Upper lobe of left lung (tissue), 6 donors: Measurements from ENCODE around the gene ULK4. TPM values are rescaled to one million over a fixed set of nuclear protein-coding genes. Genes with fewer than 3 reads are reported as not detected.

Experiments used
- ATAC-seq, 2 donors: fragments of 200-7000 bp; cut with Tn5 transposase; one replicate each; pipeline ENCODE4 v1.9.1; 2022; ENCODE audit warnings: mild to moderate bottlenecking in 2 of 2, moderate library complexity in 2 of 2; ENCODE audit not compliant: low FRiP score in 2 of 2
- DNase-seq, 2 donors: peaks; one replicate each; pipeline ENCODE4 v3.0.0-alpha.2; 2019 to 2020
- H3K27ac ChIP-seq, 4 donors: fragments of 200-600 bp; sonication (generic); one replicate each; pipeline ENCODE4 v1.5.1; 2016 to 2019
- H3K27me3 ChIP-seq, 4 donors: fragments of 200-600 bp; sonication (generic); one replicate each; pipeline ENCODE4 v1.5.1; 2017 to 2019
- H3K36me3 ChIP-seq, 4 donors: fragments of 200-600 bp; sonication (generic); one replicate each; pipeline ENCODE4 v1.5.1; 2016 to 2019
- H3K4me1 ChIP-seq, 4 donors: fragments of 200-600 bp; sonication (generic); one replicate each; pipeline ENCODE4 v1.5.1; 2018 to 2019
- H3K4me3 ChIP-seq, 4 donors: fragments of 200-600 bp; sonication (generic); one replicate each; pipeline ENCODE4 v1.5.1; 2017 to 2019; ENCODE audit warnings: mild to moderate bottlenecking in 2 of 4, moderate library complexity in 1 of 4
- H3K9me3 ChIP-seq, 4 donors: fragments of 200-600 bp; sonication (generic); one replicate each; pipeline ENCODE4 v1.5.1; 2018 to 2019
- EP300 ChIP-seq, 4 donors: sonication (generic); formaldehyde crosslinking; IDR thresholded peaks; one replicate each; pipeline ENCODE4 v1.5.1; 2017; ENCODE audit warnings: antibody characterized with exemption in 4 of 4, control low read depth in 2 of 4
- POLR2A ChIP-seq, 4 donors: fragments of 450-650 bp; IDR thresholded peaks; one replicate each; pipeline ENCODE4 v1.5.1; 2016 to 2017; ENCODE audit warnings: antibody characterized with exemption in 4 of 4, mild to moderate bottlenecking in 2 of 4
- POLR2AphosphoS5 ChIP-seq, 2 donors: sonication (generic); formaldehyde crosslinking; IDR thresholded peaks; one replicate each; pipeline ENCODE4 v1.5.1; 2017; ENCODE audit warnings: antibody characterized with exemption in 2 of 2
- WGBS, 2 donors: methylation state at CpG; one replicate each; pipeline ENCODE4 v1.1.5; 2017 to 2018; 5-methylcytosine and 5-hydroxymethylcytosine counted together
- total RNA-seq, 6 donors: library from RNA; depleted of rRNA in 4 of 6; stranded (reverse); fragments of >200 nt in 4 of 6; gene quantifications; one replicate each; pipeline versions ENCODE4 v1.1.0 to v1.2.1, GENCODE V29; 2016 to 2021
- TF ChIP-seq, protein P1 (sequence below), 6 experiments: fragments of 450-650 bp in 4 of 6; fragments of 200-600 bp in 2 of 6; sonication (generic) in 2 of 6; IDR thresholded peaks; one replicate each; pipeline ENCODE4 v1.5.1; 2016 to 2019; ENCODE audit warnings: antibody characterized with exemption in 6 of 6
- donor health status: DM: no; HTN: no; CAD: no; lungs with moderate emphysema.
- donor health status: DM: no; HTN: yes; CAD: no; lungs with severe emphysema.

Gene ULK4
- total RNA-seq, 6 donors from 2014 or later: 9.4 to 76.5 (median 28.1) TPM

DNA sequence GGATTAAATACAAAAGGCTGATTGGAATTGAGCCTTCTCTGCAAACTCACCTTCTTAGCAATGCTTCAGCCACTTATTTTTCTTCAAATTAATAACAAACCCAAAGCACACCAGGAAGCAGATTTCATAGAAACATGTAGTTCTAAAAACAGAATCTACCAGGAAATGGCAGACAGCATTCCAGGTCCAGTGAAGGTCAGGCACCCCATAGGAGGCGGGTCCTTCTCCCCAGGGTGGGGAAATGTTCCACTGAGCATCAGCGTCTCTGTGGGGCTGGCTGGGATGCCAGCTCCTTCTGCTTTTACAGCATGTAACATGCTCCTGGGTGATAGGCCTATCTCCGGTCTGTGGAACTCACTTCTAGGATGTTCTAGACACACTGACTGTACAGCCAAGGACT, 713.4 kb downstream of the ULK4 start:
- no peak for TF ChIP-seq POLR2AphosphoS5 (IDR thresholded peaks at IDR 0.05)
- TF ChIP-seq, protein P1, sequence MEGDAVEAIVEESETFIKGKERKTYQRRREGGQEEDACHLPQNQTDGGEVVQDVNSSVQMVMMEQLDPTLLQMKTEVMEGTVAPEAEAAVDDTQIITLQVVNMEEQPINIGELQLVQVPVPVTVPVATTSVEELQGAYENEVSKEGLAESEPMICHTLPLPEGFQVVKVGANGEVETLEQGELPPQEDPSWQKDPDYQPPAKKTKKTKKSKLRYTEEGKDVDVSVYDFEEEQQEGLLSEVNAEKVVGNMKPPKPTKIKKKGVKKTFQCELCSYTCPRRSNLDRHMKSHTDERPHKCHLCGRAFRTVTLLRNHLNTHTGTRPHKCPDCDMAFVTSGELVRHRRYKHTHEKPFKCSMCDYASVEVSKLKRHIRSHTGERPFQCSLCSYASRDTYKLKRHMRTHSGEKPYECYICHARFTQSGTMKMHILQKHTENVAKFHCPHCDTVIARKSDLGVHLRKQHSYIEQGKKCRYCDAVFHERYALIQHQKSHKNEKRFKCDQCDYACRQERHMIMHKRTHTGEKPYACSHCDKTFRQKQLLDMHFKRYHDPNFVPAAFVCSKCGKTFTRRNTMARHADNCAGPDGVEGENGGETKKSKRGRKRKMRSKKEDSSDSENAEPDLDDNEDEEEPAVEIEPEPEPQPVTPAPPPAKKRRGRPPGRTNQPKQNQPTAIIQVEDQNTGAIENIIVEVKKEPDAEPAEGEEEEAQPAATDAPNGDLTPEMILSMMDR (IDR thresholded peaks at IDR 0.05): no peak
- TF ChIP-seq EP300 (IDR thresholded peaks at IDR 0.05): no peak
- no peak for TF ChIP-seq POLR2A (IDR thresholded peaks at IDR 0.05)
- 70 to 94% methylated on average over 2 to 3 of the region's 3 CpGs for WGBS, 2 donors

DNA sequence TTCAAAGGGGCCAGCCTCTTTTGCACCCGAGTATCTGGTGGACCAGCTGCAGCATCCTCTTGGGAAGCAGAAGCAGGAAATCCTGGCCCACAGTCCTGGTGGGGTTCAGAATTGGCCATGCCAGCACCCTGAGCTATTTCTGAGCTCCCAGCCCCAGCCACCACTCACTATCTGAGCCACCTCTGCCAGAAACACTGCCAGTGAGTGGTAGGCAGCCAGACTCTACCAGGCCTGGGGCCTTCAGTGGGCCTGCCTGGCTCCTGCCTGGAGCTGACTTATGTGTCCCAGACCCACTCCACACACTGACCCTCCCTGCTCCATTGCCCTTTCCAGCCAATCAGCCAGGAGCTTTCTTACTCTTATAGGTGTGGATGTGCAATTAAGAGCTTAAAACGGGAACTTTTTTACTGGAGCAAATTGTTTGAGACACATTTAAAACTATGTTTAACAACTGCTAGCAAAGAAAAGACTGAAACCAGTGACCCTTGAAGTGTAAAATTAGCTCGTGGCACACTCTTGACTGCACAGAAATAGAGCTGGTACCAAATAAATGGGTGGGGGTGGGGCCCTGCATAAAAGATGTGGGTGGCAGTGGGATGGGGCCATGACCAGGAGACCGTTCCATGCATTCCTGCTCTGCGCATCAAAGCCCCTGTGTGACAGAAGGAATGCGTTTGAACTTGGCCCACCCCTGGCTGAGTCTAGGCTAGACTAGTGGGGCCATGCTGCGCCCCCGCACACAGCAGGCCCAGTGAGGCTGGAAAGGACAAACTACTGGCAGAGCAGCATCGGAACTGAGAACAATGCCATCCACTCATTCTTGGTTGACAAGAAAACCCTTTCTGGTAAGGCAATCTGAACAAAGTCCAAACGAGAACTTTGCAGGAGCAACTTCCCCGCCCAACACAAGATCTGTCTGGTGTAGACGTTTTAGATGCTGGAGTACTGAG, 714.6 kb downstream of the ULK4 start:
- Histone ChIP-seq H3K4me3 (no peak overlapping the region), H3K9me3 (no peaks in the 10 kb centered on the region), H3K27me3 (no peaks in the 10 kb centered on the region), H3K27ac (no peak overlapping the region), H3K36me3 (peaks cover 0 to 17% (median 0%) of the 10 kb centered on the region in 4 donors), H3K4me1 (no peaks in the 10 kb centered on the region)
- TF ChIP-seq EP300 (IDR thresholded peaks at IDR 0.05) (no peak), POLR2AphosphoS5 (IDR thresholded peaks at IDR 0.05) (no peak), POLR2A (IDR thresholded peaks at IDR 0.05) (no peak)
- TF ChIP-seq, protein P1 (IDR thresholded peaks at IDR 0.05): no peak
- ATAC-seq (no peak), DNase-seq (peak in 1 of 2 donors; percentile 37)
- 69 to 80% methylated on average over 8 to 12 of the region's 12 CpGs for WGBS, 2 donors

More for the DNA sequence above, 713.4 kb downstream of the ULK4 start:
- Histone ChIP-seq H3K4me1 (no peaks in the 10 kb centered on the region), H3K4me3 (no peak overlapping the region), H3K36me3 (peaks cover 0 to 16% (median 0%) of the 10 kb centered on the region in 4 donors), H3K9me3 (no peaks in the 10 kb centered on the region), H3K27ac (no peak overlapping the region), H3K27me3 (no peaks in the 10 kb centered on the region)
- ATAC-seq (no peak), DNase-seq (no peak)

DNA sequence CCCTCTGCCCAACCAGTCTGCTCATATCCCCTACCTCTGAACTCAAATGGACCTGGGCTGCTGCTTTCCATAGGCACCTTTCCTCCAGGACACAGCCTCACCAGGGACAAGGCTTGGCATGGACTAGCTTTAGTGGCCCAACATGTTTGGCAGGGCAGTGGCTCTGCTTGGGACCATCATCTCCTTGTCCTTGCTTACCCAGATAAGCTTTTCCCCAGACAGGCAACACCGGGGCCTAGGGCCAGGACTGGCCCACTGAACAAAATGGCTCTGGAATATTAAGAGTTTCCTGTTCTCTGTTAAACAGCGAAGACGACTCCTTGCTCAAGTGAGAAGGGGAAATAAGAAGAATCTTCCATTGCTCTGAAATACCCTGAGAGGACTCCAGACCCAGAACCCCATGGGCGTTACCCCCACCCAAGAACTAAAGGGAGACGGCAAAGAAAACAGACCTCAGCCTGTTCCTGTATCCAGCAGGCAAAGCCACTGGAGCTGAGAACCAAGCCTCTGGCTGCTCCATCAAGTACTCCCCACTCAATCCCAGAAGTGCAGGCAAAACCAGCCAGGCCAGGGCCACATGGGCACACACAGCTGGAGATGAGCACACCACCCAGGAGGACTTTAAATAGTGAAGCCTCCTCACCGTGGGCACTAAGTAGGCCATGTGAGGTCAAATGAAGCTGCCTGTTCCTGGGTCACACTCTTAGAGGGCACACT, 717.1 kb downstream of the ULK4 start:
- WGBS, 2 donors: 74 to 77% methylated on average over 5 to 6 of the region's 6 CpGs
- DNase-seq: no peak
- Histone ChIP-seq H3K27ac (no peak overlapping the region), H3K4me1 (no peaks in the 10 kb centered on the region), H3K4me3 (no peak overlapping the region), H3K36me3 (peaks cover 0 to 38% (median 9%) of the 10 kb centered on the region in 4 donors), H3K27me3 (no peaks in the 10 kb centered on the region), H3K9me3 (no peaks in the 10 kb centered on the region)
- peak in 1 of 2 donors; percentile 4 for ATAC-seq
- TF ChIP-seq POLR2A (IDR thresholded peaks at IDR 0.05) (no peak), POLR2AphosphoS5 (IDR thresholded peaks at IDR 0.05) (no peak), EP300 (IDR thresholded peaks at IDR 0.05) (no peak)
- TF ChIP-seq, protein P1 (IDR thresholded peaks at IDR 0.05): no peak

DNA sequence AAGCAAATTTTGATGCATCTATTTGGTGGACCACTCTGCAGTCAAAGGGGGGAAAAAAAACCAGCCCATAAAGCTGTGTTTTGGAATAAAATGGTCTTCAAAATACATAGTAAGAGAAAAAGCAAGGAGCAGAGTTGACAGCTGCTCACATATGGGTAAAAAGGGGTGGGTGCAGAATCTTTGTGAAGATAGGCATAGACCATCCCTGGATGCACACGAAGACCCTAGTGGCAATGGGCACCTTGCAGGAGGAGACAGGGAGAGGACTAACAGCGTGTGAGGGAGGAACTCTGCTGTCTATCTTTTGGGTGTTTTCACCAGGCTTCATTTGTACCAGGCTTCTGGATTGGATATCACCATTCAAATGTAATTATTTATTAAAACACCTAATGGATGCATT, 718.7 kb downstream of the ULK4 start:
- no peak for DNase-seq
- WGBS, 2 donors: 70% methylated on average over 2 of the region's 2 CpGs
- no peak for ATAC-seq
- TF ChIP-seq POLR2AphosphoS5 (IDR thresholded peaks at IDR 0.05) (no peak), EP300 (IDR thresholded peaks at IDR 0.05) (no peak), POLR2A (IDR thresholded peaks at IDR 0.05) (no peak)
- TF ChIP-seq, protein P1 (IDR thresholded peaks at IDR 0.05): no peak
- Histone ChIP-seq H3K36me3 (peaks cover 9 to 53% (median 22%) of the 10 kb centered on the region in 4 donors), H3K27me3 (no peaks in the 10 kb centered on the region), H3K4me1 (no peaks in the 10 kb centered on the region), H3K4me3 (no peak overlapping the region), H3K9me3 (no peaks in the 10 kb centered on the region), H3K27ac (no peak overlapping the region)
